Measurements from ENCODE around the gene NUAK2.
"Not testable (repeated sequence)": the region's sequence is repeated elsewhere in the genome, so short reads cannot be mapped to it uniquely, and the experiment has no call there.

The NUAK2 gene

GRCh38 chr1:205297546-205298177 is 23.9 kb downstream of the NUAK2 start:
- DNase-seq (ENCODE audit: low spot score): not testable (repeated sequence)

- no peak for DNase-seq (ENCODE audit: low spot score)
These were observed 25.4 kb downstream of the NUAK2 start for GRCh38 chr1:205296154-205296553.

- no peak for DNase-seq (ENCODE audit: low spot score)
These were observed 26.6 kb downstream of the NUAK2 start for GRCh38 chr1:205294934-205295333.

DNA sequence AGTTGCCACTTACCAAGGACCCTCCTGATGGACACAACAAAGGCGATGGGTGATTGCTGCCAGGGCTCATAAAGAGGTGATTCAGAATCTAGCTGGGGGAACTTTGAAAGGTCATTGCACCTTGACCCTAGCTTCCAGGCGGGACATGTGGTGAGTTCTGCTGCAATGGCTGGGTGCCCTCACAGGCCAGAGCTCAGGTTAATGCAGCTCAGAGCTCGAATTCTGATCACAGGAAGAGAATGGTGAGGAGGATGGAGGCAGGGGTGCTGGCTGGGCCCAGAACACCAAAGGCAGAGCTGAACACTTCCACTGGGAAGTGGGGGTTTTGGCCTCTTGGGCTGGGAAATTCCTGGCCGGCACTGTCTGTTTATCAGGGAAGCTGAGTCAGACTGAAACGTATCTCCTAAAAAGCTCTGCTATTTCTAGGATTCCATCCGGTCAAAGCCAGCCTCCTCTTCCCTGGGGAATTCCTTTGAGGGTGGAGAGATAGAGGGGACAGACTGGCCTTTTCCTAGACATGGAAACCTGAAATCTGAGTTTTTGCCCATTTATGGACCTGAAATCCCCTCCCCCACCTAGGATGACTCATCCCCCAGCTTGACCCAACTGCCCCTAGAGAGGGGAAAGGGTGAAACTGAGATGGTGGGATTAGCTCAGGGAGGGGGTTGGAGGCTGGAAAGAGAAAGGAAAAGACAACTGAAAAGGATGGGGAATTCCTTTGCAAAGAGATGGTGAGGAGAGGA is 27.2 kb downstream of the NUAK2 start:
- DNase-seq (ENCODE audit: low spot score): no peak

DNA sequence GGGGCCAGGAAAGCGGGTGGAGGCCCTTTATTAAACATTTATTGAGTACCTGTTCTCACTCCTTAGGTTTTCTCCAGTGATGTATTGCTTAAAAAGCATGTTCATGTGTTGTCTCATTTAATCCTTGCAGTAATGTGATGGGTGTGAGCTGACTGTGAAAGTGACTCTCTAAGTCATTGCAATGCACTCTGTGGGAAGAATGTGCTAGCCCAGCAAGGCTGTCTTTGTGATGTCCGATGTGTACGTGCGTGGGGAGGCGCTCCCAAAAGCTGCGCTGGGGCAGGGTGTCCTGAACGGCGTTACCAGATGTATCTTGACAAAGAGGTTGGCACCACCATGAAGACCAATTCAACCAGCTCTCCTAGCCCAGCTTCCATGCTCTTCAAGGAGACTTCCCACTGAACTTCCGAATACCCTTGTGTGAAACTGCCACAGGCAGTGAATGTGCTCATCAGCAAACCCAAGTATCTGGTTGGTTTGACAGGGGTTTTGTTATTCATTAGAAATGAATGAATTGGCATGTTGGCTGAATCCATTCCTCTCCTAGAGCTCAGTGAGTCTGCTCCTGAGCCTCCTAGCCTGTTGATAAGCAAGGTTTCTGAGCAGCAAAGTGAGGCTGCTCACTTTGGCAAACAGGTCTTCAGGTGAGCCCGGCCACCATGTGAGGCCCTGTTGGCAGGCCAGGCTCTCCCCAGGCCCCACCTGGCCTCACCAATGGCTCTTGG is 28.0 kb downstream of the NUAK2 start:
- no peak for DNase-seq (ENCODE audit: low spot score)

- no peak for DNase-seq (ENCODE audit: low spot score)
These were observed 29.9 kb downstream of the NUAK2 start for GRCh38 chr1:205291596-205291995.

DNA sequence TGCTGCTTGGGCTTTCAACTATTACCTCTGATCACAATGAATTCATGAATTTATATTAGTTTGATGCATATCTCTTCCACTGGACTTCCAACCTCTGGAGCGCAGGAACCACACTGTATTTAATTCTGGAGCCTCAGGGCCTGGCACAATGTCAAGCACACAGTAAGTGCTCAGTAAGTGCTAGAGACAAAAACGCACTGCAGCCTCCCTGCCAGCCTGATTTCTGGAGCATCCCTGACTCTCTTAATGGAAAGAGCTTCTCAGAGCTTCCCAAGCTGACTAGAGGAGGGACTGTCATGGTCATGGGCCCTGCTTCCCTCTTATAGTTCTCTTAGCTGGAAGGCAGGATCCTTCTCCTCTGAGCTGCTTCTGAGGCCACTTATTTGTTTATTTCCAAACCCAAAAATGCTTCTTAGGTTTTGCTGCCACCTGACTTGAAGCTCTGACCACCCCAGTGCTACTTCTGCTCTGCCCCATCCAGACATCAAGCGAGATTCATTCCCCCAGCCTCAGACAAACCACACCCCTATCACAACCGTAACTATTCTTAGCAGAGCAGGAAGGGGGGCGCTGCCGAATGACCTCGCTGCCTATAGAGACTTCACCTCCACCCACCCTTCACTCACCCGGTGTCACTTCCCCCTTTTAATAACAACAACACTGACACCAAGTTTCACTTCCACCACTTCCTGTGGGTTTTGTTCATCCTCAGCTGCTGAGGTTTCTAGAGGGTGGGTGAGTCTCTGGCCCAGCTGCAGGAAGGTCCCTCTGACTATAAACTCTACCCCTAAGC is 33.6 kb downstream of the NUAK2 start:
- no peak for DNase-seq (ENCODE audit: low spot score)

GRCh38 chr1:205287076-205287475 is 34.5 kb downstream of the NUAK2 start:
- DNase-seq (ENCODE audit: low spot score): no peak

- no peak for DNase-seq (ENCODE audit: low spot score)
These were observed 35.1 kb downstream of the NUAK2 start for GRCh38 chr1:205286335-205286950.

GRCh38 chr1:205285381-205286101 is 36.0 kb downstream of the NUAK2 start:
- no peak for DNase-seq (ENCODE audit: low spot score)

- no peak for DNase-seq (ENCODE audit: low spot score)
These were observed 37.0 kb downstream of the NUAK2 start for GRCh38 chr1:205284420-205285144.

DNA sequence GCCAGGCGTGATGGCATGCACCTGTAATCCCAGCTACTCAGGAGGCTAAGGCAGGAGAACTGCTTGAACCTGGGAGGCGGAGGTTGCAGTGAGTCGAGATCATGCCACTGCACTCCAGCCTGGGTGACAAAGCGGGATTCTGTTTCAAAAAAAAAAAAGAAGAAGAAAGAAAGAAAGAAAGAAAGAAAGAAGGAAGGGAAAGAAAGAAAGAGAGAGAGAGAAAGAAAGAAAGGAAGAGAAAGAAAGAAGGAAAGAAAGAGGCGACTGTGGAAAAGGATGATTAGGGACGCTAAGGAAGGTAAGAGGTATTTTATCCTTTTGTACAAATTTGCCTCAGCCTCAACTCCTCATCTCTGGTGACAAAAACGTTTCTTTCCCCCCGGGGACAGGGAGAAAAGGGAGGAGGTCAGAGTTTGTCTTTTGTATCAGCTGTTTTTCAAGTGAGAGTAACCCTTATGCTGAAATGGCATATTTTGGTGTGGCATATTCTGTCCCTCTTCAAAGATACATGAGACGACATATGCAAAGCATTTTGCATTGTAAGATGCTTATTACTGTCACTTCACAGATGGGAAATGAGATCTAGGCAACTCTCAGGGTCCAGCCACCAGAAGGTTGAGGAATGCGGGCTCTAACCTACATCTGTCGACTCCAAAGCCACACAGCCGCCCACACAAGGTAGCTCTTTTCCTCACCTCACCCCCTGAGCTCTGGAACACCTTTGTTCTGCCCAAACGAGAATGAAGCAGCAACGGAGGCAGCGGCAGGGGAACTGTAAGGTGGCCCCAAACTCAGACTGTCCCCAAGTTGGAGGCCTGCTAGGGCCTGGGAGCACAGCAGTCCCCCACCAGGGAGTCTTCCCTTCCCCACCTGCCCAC is 38.0 kb downstream of the NUAK2 start:
- no peak for DNase-seq (ENCODE audit: low spot score)

GRCh38 chr1:205280666-205281395 is 40.7 kb downstream of the NUAK2 start:
- not testable (repeated sequence) for DNase-seq (ENCODE audit: low spot score)

DNA sequence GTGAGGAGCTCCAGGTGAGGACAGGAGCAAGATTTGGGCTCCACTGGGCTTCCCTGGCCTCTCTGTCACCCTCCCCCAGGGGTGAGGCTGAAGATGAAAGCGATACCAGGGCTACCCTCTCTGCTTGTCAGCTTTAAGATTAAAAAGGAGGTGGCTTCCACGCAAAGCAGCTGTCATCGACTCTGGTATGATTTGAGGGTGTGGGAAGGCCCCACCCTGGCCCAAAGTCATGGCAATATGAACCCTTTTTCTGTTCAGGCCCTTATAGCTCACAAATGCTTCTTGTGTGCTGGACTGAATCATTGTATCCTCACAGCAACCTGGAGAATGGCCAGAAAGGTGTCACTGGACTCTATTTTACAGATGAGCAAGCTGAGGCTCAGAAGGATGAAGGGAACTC is 41.6 kb downstream of the NUAK2 start:
- no peak for DNase-seq (ENCODE audit: low spot score)

DNA sequence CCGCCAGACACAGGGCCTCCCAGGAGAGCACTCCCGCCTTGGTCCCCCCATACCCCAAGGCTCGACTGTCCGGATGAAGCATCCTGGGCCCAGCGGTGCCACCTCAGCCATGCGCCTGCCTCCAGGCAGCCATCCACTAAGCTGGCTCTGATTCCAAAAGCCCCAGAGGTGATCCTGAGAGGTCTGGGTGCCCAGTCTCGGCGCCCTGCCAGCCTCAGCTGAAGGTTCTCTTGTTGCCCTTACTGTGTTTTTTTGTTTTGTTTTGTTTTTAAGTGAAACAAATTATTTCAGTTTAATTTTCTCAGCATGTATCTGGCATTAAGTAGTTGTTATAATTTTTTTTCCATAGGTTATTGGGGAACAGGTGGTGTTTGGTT is 44.9 kb downstream of the NUAK2 start:
- no peak for DNase-seq (ENCODE audit: low spot score)

DNA sequence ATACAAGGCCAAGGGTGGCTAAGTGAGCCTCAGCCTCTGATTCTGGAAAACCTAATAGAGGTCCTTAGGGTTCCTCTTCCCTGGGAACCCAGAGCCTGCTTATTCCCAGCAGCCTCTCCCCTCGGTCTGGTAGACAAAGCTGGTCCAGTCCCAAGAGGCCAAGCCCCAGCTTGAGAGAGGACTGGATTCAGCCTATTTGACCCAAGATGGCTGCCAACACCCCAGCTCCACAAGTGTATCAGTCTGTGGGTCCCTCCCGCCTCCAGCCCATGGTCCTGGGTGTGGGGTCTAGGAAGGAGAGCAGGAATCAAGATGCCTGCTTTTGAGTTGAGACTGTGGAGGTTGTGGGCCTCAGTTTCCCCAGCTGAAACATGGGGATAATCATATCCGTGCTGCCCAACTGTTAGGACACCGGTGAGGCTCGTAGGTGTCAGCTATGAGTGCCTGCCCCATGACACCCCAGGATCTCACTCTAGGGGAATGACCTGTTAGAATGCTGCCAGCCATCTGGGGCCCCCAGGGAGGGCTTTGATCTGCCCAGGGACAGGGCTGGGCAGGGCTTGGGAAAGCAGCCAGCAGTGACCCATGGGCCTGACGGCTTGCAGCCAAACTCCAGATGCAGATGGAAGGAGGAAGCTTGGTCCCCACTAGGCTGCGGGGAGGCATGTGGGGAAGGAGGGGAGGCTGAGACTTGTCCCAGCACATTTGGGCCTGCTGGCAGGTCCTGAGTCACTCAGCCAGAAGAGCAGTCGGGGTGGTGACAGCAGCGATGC is 45.4 kb downstream of the NUAK2 start:
- no peak for DNase-seq (ENCODE audit: low spot score)

DNA sequence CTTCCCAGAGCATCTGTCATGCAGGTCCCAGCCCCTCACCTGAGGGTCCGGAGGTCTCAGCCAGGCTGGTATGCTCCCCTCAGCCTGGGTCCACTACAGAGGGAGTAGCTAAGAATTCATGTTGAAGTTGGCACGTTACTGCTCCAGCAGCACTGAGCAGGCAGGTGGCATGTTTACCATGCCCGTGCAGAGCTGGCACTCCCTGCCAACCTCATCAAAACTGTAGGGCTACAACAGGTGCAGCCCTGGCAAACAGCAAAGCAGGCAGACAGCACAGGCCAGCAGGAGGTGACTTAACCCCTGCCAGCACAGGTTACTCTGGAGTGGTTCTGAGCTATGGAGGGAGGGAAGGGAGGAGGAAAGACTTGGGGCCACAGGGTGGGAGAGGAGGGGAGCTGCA is 46.4 kb downstream of the NUAK2 start:
- no peak for DNase-seq (ENCODE audit: low spot score)

DNA sequence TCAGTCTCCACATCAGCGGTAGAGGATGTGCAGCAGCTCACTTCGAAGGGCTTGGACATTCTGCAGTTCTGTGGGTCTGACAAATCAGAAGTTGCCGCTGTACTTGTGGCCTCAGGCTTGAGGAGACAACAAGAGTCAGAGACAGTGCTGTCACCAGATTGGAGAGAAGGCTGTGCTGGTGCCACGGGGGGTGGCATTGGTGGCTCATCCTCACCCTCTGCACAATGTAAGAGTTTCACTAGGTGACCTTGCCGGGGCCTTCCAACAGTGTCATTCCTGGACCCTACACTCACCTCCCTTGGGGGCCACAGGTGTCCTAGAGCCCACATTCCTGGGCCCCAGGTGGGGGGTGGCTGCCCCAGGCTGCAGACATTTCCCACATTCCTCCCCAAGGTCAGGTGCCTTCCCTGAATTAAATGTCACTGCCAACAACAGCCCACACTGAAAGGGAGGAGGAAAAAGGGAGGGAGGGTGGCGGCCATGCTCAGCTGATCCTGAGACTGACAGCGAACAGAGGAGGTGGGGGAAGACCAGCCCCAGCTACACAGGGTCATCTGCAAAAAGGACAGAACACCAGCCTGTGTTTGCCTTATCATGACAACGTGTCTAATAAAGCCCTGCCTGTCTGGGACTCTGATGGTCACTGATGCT is 47.4 kb downstream of the NUAK2 start:
- DNase-seq (ENCODE audit: low spot score): no peak
